Fibroblast of pulmonary artery (primary cell): ENCODE measurements around the gene CHD6.

Experiments used
- DNase-seq: peaks from one replicate; pipeline ENCODE4 v3.0.0-alpha.2; 2010; ENCODE audit warnings: low read depth
- H3K4me3 ChIP-seq: replicated peaks from 2 replicates; pipeline ENCODE4 v1.5.1; 2011; ENCODE audit warnings: low read depth, mild to moderate bottlenecking, control low read depth, low read length, moderate library complexity
- CTCF ChIP-seq: IDR thresholded peaks from 2 replicates; pipeline ENCODE4 v1.5.1; 2011; ENCODE audit warnings: mild to moderate bottlenecking, control low read depth, low read length, inconsistent platforms; ENCODE audit errors: missing control alignments

Gene CHD6

GRCh38 chr20:41386502-41387427, 231.4 kb downstream of the CHD6 start:
- H3K4me3 ChIP-seq = no peak overlapping the region
- no peak for DNase-seq
- TF ChIP-seq CTCF = no peak

GRCh38 chr20:41382791-41383305, 235.3 kb downstream of the CHD6 start:
- no peak for DNase-seq
- H3K4me3 ChIP-seq = no peak overlapping the region
- no peak for TF ChIP-seq CTCF

- no peak for DNase-seq
- no peak for TF ChIP-seq CTCF
- H3K4me3 ChIP-seq = no peak overlapping the region
Observed at GRCh38 chr20:41380551-41381193, 237.5 kb downstream of the CHD6 start.

- no peak for TF ChIP-seq CTCF
- H3K4me3 ChIP-seq = no peak overlapping the region
- DNase-seq = no peak
Observed at GRCh38 chr20:41379551-41379950, 238.6 kb downstream of the CHD6 start.

- no peak for DNase-seq
- no peak overlapping the region for H3K4me3 ChIP-seq
- TF ChIP-seq CTCF = no peak
Observed at GRCh38 chr20:41377275-41377674, 240.9 kb downstream of the CHD6 start.

GRCh38 chr20:41376349-41376748, 241.8 kb downstream of the CHD6 start:
- H3K4me3 ChIP-seq = no peak overlapping the region
- TF ChIP-seq CTCF = no peak

More at GRCh38 chr20:41376349-41376748, 241.8 kb downstream of the CHD6 start:
- DNase-seq = no peak
